AML-193 (cell line): ENCODE data around the gene ARSA.
"Not testable (repeated sequence)": the region's sequence is repeated elsewhere in the genome, so short reads cannot be mapped to it uniquely, and the experiment has no call there.

Experiments
- DNase-seq, 2 experiments: peaks; one replicate each; lab custom pipeline; 2025; lab: John Stamatoyannopoulos, UW

Gene ARSA

DNA sequence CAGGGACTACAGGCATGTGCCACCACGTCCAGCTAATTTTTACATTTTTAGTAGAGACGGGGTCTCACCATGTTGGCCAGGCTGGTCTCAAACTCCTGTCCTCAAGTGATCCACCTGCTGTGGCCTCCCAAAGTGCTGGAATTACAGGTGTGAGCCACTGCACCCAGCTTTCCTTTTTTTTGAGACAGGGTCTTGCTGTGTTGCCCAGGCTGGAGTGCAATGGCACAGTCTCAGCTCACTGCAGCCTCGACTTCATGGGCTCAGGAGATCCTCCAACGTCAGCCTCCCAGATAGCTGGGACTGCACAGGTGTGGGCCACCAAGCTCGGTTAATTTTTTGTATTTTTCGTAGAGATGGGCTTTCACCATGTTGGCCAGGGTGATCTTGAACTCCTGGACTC lies 26.7 kb upstream of the ARSA start:
- not testable (repeated sequence) for DNase-seq

DNA sequence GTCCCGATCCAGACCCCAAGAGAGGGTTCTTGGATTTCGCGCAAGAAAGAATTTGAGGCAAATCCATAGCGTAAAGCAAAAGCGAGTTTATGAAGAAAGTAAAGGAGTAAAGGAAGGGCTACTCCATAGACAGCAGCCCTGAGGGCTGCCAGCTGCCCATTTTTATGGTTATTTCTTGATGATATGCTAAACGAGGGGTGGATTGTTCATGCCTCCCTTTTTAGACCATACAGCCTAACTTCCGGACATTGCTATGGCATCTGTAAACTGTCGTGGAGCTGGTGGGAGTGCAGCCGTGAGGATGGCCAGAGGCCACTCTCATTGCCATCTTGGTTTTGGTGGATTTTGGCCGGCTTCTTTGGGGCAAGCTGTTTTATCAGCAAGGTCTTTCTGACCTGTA lies 25.3 kb upstream of the ARSA start:
- no peak for DNase-seq

DNA sequence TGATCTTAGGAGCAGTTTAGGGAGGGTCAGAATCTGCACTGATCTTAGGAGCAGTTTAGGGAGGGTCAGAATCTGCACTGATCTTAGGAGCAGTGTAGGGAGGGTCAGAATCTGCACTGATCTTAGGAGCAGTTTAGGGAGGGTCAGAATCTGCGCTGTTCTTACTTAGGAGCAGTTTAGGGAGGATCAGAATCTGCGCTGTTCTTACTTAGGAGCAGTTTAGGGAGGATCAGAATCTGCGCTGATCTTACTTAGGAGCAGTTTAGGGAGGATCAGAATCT lies 15.8 kb upstream of the ARSA start:
- not testable (repeated sequence) for DNase-seq

DNA sequence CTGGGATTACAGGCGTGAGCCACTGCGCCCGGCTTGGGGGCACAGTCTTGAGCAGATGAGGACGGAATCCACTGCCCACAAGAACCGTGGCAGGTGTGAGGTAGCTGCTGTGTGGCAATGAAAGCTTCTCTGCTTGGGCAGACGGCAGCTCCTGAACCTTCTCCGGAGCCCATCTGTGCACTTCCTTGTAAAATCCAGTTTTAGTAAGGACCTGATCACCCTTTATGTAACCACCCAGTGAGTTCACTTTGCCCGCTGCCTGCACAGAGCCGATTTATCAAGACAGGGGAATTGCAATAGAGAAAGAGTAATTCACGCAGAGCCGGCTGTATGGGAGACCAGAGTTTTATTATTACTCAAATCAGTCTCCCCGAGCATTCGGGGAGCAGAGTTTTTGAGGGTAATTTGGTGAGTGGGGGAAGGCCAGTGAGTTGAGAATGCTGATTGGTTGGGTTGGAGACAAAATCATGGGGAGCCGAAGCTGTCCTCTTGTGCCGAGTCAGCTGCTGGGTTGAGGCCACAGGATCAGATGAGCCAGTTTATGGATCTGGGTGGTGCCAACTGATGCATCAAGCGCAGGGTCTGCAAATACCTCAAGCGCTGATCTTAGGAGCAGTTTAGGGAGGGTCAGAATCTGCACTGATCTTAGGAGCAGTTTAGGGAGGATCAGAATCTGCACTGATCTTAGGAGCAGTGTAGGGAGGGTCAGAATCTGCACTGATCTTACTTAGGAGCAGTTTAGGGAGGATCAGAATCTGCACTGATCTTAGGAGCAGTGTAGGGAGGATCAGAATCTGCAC lies 15.3 kb upstream of the ARSA start:
- not testable (repeated sequence) for DNase-seq

DNA sequence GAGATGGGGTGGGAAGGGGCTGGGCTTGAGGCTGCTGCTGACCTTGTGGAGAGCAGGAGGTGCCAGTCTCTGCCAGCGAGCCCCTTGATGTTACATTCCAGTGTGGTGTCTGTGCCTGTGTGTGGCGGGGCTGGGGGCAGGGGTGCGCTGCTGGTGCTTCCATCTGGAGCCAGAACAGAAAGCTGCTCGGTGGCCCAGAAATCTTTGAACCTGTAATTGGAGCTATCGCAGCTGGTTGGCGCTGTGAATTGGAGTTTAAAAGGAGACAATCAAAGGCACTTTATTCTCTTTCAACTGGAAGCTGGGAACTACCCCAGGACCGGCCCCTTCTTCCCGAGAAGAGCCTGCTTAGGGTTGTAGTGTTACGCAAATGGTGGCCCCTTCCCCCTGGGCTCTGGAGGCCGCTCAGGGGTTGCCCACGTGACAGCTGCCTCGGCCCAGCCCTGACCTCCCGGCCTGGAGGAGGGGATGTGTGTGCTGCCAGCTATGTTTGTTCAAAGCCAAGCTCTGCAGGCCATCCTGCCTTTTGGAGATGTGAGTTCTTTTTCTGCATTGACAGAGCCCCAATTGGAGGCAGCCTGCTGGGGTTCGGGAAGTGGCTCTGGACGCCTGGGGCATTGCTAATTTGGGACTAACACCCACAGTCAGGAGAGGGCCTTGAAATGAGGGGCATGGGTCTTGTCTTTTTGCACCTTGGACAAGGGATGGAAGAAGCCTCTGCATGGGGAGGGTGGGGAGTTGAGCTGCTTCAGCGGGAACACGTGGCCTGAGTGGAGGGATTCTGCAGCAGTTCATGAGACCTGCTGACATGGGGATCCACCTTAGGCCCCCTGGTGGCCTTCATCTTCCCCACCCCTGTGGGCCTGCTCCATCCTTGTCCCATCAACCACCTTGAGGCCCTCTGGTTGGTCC lies 14.0 kb upstream of the ARSA start:
- no peak for DNase-seq

DNA sequence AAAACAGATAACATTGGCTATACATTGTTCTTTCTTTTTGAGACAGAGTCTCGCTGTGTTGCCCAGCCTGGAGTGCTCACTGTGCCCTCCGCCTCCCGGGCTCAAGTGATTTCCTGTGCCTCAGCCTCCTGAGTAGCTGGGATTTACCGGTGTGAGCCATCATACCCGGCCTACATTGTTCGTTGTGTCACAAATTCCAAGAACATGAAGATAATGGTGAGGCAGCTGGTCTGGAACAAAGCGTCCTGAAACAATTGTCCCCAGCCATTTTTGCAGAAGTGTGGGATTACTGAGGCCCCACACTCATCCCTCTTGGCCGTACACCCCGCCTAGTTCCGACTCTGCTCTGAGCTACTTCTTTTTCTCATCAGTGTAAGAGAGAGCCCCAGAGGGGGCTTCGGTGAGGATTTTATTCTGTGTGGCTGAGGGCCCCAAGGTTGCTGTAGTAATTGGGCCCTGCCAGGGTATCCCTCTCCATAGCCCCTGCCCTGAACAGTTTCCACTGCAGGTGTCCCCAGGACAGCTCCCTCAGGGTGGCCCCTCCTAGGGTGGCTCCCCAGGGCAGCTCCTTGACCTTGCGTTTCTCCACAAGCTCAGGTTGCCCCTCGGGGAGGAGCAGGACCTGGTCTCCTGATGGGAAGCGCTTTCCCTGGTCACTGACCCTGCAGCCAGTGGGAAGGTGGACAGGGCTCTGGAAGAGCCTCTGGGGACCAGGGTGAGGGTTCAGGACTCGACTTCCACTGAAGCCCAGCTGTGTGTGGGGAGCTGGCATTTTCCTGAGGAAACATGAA lies 13.1 kb upstream of the ARSA start:
- no peak for DNase-seq

DNA sequence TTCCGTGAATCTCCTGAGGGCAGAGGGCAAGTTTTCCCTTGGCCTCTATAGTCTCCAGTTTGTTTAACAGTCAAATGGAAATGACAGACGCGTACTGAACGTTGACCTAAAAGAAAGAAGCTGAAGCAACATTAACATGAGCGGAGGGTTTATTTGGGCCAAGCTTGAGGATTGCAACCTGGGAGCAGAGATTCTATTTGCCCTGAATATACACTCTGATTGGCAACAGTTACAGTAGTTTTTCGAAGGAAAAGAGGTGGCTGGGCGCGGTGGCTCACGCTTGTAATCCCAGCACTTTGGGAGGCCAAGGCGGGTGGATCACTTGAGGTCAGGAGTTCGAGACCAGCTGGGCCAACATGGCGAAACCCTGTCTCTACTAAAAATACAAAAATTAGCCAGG lies 12.3 kb upstream of the ARSA start:
- DNase-seq = not testable (repeated sequence)

DNA sequence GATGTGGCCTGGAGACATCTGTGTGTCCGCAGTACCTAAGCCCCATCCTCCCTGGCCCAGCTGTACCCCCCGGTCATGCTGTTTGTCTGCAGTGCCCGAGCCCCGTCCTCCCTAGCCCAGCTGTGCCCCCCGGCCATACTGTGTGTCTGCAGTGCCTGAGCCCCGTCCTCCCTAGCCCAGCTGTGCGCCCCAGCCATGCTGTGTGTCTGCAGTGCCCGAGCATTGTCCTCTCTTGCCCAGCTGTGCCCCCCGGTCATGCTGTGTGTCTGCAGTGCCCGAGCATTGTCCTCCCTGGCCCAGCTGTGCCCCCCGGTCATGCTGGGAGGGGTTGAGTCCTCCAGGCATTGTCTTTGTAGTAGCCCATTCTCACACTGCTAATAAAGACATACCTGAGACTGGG lies 7.6 kb upstream of the ARSA start:
- DNase-seq = no peak

DNA sequence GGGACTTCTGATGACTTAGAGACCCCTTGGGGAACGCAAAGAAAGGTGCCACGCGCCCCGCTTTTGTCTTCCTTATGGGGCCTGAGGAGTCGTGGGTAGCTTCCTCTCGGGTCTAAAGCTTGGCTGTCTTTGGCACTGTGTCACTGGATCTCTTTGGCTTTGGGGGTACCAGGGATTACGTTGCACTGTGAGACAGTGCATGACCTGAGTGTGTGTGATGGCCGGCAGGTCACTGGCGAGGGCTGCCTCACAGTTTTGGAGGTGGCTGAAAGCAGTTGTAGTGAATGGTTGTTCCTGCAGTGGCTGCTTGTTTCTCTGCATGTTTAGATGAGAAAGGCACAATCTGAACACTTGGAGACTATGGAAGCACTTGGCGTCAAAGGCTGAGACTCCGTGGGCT lies 5.8 kb upstream of the ARSA start:
- DNase-seq = no peak

DNA sequence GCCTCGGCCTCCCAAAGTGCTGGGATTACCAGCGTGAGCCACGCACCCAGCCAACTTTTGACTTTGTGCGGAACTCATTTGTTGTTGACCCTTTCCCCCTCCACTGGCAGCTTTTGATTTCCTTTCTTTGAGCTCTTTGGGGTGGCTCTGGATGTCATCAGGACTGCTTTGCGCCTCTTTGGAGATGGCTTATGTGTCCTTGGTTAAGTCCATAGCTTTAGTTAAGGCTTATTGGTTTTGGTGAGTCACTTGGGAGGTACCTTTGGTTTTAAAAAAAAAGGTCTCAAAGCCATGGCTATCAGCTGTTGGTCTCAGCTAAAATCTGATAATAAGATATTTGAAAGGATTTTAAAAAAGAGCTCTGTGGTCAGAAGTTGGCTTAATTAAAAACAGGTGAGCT lies 5.1 kb upstream of the ARSA start:
- no peak for DNase-seq

DNA sequence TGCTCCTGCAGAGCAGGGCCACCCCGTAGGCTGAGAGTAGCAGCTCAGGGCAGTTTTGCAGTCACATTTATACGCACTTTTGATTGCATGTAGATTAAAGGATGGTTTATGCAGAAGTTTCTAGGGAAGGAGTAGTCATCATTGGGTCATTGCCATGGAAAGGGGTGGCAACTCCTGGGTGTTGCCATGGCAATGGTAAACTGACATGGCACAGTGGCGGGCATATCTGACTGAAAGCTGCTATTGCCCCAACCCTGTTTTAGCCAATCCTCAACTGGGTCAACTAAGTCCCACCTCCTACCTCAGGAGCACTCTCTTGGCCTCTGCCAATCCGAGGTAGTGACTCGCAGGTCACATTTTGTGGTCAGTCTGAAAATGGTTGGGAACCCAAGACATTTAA lies 2.4 kb upstream of the ARSA start:
- DNase-seq = no peak

DNA sequence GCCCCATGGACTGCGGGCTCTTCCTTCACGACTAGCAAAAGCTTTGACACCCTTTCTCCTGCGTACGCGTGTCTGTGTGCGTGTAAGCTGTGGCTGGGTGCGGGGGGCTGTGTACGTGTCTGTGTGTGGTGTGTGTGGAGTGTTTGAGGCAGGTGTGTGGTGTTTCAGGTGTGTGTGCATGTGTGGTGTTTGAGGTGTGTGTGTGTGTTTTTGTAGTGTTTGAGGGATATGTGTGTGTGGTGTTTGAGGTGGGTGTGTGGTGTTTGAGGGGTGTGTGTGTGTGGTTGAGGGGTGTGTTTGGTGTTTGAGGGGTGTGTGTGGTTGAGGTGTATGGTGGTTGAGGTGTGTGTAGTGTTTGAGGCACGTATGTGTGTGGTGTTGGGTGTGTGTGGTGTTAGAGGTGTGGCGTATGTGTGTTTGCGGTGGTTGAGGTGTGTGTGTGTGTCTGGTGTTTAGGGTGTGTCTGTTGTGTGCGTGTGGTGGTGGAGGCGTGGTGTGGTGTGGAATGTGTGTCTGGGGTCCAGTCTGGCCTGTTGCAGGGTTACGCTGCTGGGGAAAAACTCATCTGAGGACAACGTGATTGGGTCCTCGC lies 687 bp upstream of the ARSA start:
- DNase-seq = no peak

DNA sequence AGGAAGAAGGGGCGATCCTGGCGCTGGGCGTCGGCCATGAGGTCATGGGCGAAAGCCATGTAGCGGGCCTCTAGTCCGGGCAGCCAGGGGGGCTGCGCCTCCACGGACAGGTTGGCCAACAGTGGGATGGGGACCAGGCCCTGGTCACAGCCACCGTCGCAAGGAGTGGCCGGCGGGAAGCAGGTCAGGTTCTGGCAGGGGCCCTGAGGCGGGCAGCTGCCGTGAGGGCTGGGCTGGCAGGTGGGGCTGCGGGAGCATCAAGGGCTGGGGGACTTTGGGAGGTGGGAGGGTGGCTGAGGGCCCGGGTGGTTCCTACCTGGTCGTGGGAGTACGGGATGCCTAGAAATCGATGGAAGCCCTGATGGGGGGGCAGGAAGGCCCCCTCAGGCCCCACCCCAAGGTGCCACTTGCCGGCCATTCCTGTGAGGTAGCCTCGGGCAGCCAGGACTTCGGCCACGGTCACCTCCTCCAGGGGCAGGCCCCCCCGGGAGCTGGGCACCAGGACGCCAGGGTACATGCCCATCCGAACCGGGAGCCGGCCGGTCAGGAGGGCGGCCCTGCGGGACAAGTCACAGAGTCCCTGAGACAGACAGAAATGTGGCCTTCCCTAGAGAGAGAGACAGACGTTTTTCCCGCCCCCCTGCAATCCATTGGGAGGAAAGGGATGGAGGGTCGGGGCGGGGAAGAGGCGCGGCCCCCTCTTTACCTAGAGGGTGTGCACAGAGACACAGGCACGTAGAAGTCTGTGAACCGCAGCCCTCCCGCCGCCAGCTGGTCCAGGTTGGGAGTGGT lies 906 bp downstream of the ARSA start:
- DNase-seq = no peak

DNA sequence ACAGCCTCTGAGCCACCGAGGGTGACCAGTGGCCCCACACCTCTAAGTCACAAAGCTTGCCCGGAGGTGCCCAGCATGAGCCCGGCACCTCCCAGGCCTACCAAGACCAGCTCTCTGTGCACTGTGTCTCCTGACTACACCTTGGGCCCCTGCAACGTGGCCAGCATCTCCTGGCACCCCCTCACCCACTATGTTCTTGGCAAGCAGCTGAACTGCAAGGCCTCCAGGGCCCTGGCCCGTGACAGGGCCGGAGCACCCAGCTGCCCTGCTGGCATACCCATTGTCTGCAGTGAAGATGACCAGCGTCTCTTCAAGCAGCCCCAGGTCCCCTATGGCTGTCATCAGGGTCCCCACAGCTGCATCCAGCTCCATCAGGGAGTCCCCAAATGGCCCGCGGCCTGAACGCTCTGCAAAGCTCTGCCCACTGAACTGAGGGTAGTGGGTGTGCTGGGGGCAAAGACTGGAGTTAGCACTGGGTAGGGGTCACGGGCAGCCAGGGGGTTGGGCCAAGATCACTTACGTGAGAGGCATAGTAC lies 1.6 kb downstream of the ARSA start:
- no peak for DNase-seq

DNA sequence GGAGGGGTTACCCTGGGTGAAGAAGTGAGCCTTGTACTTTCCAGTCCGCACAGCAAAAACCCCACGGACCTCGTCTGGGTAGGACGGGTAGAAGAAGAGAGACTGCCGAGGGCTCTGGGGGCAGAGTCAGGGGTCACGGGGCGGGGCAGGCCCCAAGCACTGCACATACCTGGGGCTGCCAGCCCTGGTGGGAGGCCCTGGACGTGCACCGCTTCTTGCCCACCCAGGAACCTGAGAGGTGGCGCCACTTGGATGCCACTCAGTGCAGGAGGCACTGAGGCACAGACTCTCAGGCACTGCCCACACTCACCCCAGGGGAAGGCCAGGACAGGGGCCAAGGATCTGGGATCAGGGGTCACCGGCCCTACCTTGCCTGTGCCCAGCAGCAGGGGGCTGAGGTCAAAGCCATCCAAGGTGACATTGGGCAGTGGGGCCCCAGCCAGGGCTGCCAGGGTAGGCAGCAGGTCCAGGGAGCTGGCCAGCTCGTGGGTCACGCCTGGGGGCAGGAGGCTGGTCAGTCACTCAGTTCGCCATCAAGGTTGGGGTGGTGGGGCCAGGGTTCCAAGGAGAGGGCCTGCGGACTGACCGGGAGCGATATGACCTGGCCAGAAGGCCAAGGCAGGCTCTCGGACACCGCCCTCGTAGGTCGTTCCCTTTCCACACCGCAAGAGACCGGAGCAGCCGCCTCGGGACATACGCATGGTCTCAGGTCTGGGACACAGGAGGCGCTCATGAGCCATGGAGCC lies 2.2 kb downstream of the ARSA start:
- DNase-seq = no peak

DNA sequence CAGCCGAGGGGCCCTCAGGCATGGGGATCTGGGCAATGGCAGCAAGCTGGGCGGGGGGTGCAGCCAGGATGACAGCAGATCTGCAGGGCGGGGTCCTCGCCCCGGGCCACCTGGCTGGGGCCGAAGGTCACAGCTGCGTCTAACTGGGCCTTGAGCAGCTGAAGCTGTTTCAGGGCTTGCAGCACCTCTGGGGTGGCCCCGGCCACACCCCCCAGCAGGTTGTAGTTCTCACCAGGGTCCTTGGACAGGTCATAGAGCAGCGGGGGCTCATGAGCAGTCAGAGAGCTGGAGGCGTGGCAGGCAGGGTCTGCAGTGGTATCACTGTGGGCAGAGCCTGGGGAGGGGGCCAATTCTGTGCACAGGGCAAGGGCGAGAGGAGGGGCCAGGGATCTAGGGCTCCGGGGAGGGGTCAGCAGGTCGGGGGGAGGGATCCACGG lies 2.8 kb downstream of the ARSA start:
- DNase-seq = no peak

DNA sequence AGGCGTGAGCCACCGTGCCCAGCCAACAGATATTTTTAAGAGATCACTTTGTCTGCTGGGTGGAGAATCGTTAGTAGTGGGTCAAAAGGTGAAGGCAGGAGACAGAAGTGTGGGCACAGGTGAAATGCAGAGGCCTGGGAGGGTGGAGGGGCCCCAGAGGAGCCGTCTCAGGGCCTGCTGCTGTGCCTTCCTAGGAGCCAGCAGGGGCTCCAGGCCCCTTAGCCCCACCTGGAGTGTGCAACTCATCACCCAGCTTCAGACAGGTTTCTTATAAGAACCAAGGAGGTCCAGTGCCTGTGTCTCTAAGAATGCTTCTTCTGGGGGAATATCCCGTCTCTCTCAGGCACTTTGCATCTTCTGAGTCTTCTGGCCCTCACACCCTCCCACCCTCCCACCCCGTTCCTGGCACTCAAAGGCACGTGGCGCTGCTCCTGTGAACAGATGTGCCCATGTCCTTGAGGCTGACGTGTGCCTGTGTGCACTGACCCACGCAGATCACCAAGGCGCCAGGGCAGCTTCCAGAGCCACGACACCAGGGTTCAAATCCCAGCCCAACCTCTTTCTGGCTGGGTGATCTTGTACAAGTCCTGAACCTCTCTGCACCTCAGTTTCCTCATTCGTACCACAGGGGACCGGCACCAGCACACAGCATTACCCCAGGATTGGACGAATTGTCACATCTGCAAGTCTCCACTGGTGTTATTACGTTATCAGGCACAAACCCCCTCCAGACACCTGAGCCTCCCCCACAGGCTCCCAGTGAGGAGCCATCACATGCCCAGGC lies 3.4 kb downstream of the ARSA start:
- DNase-seq = no peak

DNA sequence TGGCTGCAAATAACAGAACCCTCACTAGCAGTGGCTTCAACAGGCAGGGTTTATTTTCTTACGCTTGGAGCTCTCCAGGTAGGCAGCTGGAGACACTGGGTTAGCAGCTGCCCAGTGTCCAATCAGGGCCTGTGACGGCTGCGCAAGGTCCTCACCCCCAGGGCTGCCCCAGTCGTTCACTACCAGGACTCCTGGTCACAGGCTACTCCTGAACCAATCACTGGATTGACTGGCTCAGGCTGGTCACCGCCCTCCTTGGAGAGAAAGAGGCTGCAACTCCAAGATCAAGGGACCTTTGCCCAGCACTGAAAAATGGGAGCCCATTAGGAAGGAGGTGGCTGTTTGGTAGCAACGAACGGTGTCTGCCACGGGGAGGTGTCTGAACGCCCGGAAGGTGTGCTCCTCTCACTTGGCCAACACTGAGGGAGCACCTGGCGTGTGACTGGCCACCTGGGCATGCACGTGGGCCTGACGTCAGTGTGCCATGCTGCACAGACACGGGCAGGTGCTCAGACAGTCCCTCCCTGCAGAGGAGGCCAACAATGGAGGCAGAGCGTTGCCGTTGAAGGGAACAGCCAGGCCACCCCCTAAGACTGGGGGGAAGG lies 5.1 kb downstream of the ARSA start:
- DNase-seq = no peak
